ENCODE data around the gene REXO5.
"Not testable (repeated sequence)": the region's sequence is repeated elsewhere in the genome, so short reads cannot be mapped to it uniquely, and the experiment has no call there.

The REXO5 gene

GRCh38 chr16:20803561-20804214 is 2.6 kb upstream of the REXO5 start:
- peak; percentile 60 for DNase-seq

GRCh38 chr16:20805684-20806167 is 601 bp upstream of the REXO5 start:
- not testable (repeated sequence) for DNase-seq

GRCh38 chr16:20807862-20808261 is 1.5 kb downstream of the REXO5 start:
- no peak for DNase-seq

- no peak for DNase-seq
Measured at GRCh38 chr16:20811889-20812439, 5.6 kb downstream of the REXO5 start.

- no peak for DNase-seq
Measured at GRCh38 chr16:20812510-20812909, 6.2 kb downstream of the REXO5 start.

- DNase-seq, result no peak
Measured at GRCh38 chr16:20814784-20815183, 8.5 kb downstream of the REXO5 start.

GRCh38 chr16:20818929-20819585 is 12.7 kb downstream of the REXO5 start:
- no peak for DNase-seq

GRCh38 chr16:20821682-20822081 is 15.4 kb downstream of the REXO5 start:
- no peak for DNase-seq

- peak; percentile 62 for DNase-seq
Measured at GRCh38 chr16:20822521-20823325, 16.4 kb downstream of the REXO5 start.

- DNase-seq, result peak; percentile 88
Measured at GRCh38 chr16:20826039-20826566, 19.8 kb downstream of the REXO5 start.

- peak; percentile 35 for DNase-seq
Measured at GRCh38 chr16:20829536-20829935, 23.2 kb downstream of the REXO5 start.

- peak; percentile 37 for DNase-seq
Measured at GRCh38 chr16:20830372-20830771, 24.0 kb downstream of the REXO5 start.

- DNase-seq, result no peak
Measured at GRCh38 chr16:20833086-20833485, 26.8 kb downstream of the REXO5 start.

- DNase-seq, result no peak
Measured at GRCh38 chr16:20838240-20838639, 31.9 kb downstream of the REXO5 start.

- no peak for DNase-seq
Measured at GRCh38 chr16:20839504-20839903, 33.2 kb downstream of the REXO5 start.

- no peak for DNase-seq
Measured at GRCh38 chr16:20844054-20844453, 37.7 kb downstream of the REXO5 start.

GRCh38 chr16:20844588-20844987 is 38.3 kb downstream of the REXO5 start:
- DNase-seq, result no peak

GRCh38 chr16:20846030-20846429 is 39.7 kb downstream of the REXO5 start:
- DNase-seq, result no peak

GRCh38 chr16:20846551-20846950 is 40.2 kb downstream of the REXO5 start:
- no peak for DNase-seq

GRCh38 chr16:20847550-20847949 is 41.2 kb downstream of the REXO5 start:
- DNase-seq, result no peak

GRCh38 chr16:20849589-20850390 is 43.5 kb downstream of the REXO5 start:
- DNase-seq, result peak; percentile 81

GRCh38 chr16:20850981-20851380 is 44.7 kb downstream of the REXO5 start:
- no peak for DNase-seq

Measured in OCI-M1 (cell line).